K562 (cell line): Measurements from ENCODE around the gene SUFU. TPM values are rescaled to one million over a fixed set of nuclear protein-coding genes. Genes with fewer than 3 reads are reported as not detected.

Source experiments
- ATAC-seq: fragments of 200-7000 bp; cut with Tn5 transposase; 3 replicates; pipeline ENCODE4 v1.9.1; 2020; ENCODE audit warnings: moderate library complexity
- BruUV-seq: library from RNA; stranded (reverse); fragments of 400-500 nt; replicated peaks from 2 replicates; lab custom pipeline; 2021; lab: Mats Ljungman, UMichigan
- CTCF ChIA-PET: fragments of 300-600 bp; formaldehyde crosslinking; extraction: SDS; loops from one replicate; lab custom pipeline; 2021; ENCODE audit warnings: low intra/inter-chr PET ratio; lab: Yijun Ruan, JAX
- POLR2A ChIA-PET: fragments of 300-600, 350-650 bp; sonication (Branson Sonifier 250); formaldehyde crosslinking; extraction: SDS; loops from one replicate; lab custom pipeline; 2021; ENCODE audit warnings: antibody characterized with exemption, inconsistent platforms; lab: Yijun Ruan, JAX
- DNase-seq, 4 experiments: peaks; one replicate each; pipeline versions ENCODE4 v3.0.0 to v3.0.0-alpha.2; 2011 to 2018; ENCODE audit warnings: low spot score in 3 of 4, mixed read lengths in 3 of 4; ENCODE audit errors: extremely low read depth in 1 of 4
- FAIRE-seq: peaks from 2 replicates; lab custom pipeline; 2011; peaks lifted over from hg19 to GRCh38; lab: Jason Lieb, UNC
- H2AFZ ChIP-seq: 2 replicates; pipeline ENCODE4 v1.6.0; 2011; ENCODE audit warnings: low read depth, low read length, control low read depth, inconsistent platforms
- H3K27ac ChIP-seq: fragments of 200-600 bp; 3 replicates; pipeline ENCODE4 v1.8.0; 2011; ENCODE audit warnings: low read depth, mild to moderate bottlenecking, control low read depth, inconsistent platforms, low read length, moderate library complexity, mixed read lengths; ENCODE audit errors: extremely low read depth
- H3K27me3 ChIP-seq, 2 experiments: fragments of 300-600 bp in 1 of 2; 2 replicates in 1 of 2; 3 replicates in 1 of 2; pipeline versions ENCODE4 v1.6.0 to v1.8.0; 2011; ENCODE audit warnings: inconsistent platforms in 2 of 2, low read length in 2 of 2, mild to moderate bottlenecking in 1 of 2, mixed read lengths in 1 of 2, moderate library complexity in 1 of 2; ENCODE audit not compliant: control insufficient read depth in 2 of 2, insufficient read depth in 2 of 2
- H3K36me3 ChIP-seq: fragments of 300-600 bp; 3 replicates; pipeline ENCODE4 v1.8.0; 2011; ENCODE audit warnings: mild to moderate bottlenecking, low read length, inconsistent platforms; ENCODE audit not compliant: control insufficient read depth, insufficient read depth
- H3K4me1 ChIP-seq, 2 experiments: fragments of 200-600 bp in 1 of 2; replicated peaks in 1 of 2; 2 replicates in 1 of 2; 3 replicates in 1 of 2; pipeline versions ENCODE4 v1.5.1 to v1.8.0; 2011; ENCODE audit warnings: inconsistent platforms in 2 of 2, low read length in 2 of 2, mild to moderate bottlenecking in 1 of 2, mixed read lengths in 1 of 2, moderate library complexity in 1 of 2; ENCODE audit not compliant: control insufficient read depth in 2 of 2, insufficient read depth in 2 of 2
- H3K4me2 ChIP-seq: 2 replicates; pipeline ENCODE4 v1.6.1; 2011; ENCODE audit warnings: low read length, control low read depth, inconsistent platforms, mixed read lengths; ENCODE audit not compliant: insufficient read depth
- H3K4me3 ChIP-seq: fragments of 200-600 bp; sonication (generic), shearing (Covaris generic); 2 replicates; pipeline ENCODE4 v1.5.1; 2016; ENCODE audit warnings: control low read depth, inconsistent platforms
- H3K79me2 ChIP-seq: fragments of 200-600 bp; 3 replicates; pipeline ENCODE4 v1.8.0; 2011; ENCODE audit warnings: low read length, inconsistent platforms; ENCODE audit not compliant: control insufficient read depth, insufficient read depth
- H3K9ac ChIP-seq, 2 experiments: 2 replicates each; pipeline versions ENCODE4 v1.6.0 to v1.6.1; 2011; ENCODE audit warnings: low read depth in 2 of 2, low read length in 2 of 2, control low read depth in 1 of 2, inconsistent platforms in 1 of 2, mild to moderate bottlenecking in 1 of 2, mixed read lengths in 1 of 2; ENCODE audit not compliant: insufficient read depth in 1 of 2
- H3K9me1 ChIP-seq: one replicate; pipeline ENCODE4 v1.6.0; 2011; ENCODE audit warnings: inconsistent platforms, mild to moderate bottlenecking, low read length, moderate library complexity; ENCODE audit not compliant: control insufficient read depth, insufficient read depth
- H3K9me3 ChIP-seq: replicated peaks from 2 replicates; pipeline ENCODE4 v1.5.1; 2011; ENCODE audit warnings: low read depth, low read length, inconsistent platforms; ENCODE audit not compliant: control insufficient read depth, insufficient read depth
- H4K20me1 ChIP-seq: replicated peaks from 2 replicates; pipeline ENCODE4 v1.6.1; 2011; ENCODE audit warnings: low read length, inconsistent platforms, mixed read lengths; ENCODE audit not compliant: control insufficient read depth, insufficient read depth
- BMI1 ChIP-seq: fragments of 150-350 bp; IDR thresholded peaks from 2 replicates; pipeline ENCODE4 v1.6.1; 2014; ENCODE audit warnings: low read length
- FOXJ3 ChIP-seq: sonication (generic); formaldehyde crosslinking; IDR thresholded peaks from 2 replicates; pipeline ENCODE4 v1.4.0; 2020; ENCODE audit warnings: mild to moderate bottlenecking, missing genetic modification reagents
- KAT2B ChIP-seq: IDR thresholded peaks from one replicate; pipeline ENCODE4 v1.6.1; 2012; ENCODE audit warnings: low read depth, mild to moderate bottlenecking, control low read depth, inconsistent platforms, low read length, moderate library complexity
- KLF10 ChIP-seq: fragments of 250-450 bp; sonication (Bioruptor Pico); IDR thresholded peaks from 2 replicates; pipeline ENCODE4 v1.6.1; 2021; ENCODE audit warnings: matching md5 sums
- POLR2G ChIP-seq: fragments of 200-400 bp; formaldehyde crosslinking; IDR thresholded peaks from 2 replicates; pipeline ENCODE4 v1.6.1; 2017; ENCODE audit warnings: low read depth, mild to moderate bottlenecking, antibody characterized with exemption, low read length, moderate library complexity
- RBBP5 ChIP-seq: fragments of 200-600 bp; sonication (generic); IDR thresholded peaks from 2 replicates; pipeline ENCODE4 v1.6.1; 2012; ENCODE audit warnings: borderline replicate concordance, mild to moderate bottlenecking, low read length, control low read depth, inconsistent platforms; ENCODE audit not compliant: insufficient read depth, poor library complexity, severe bottlenecking
- SUPT5H ChIP-seq: fragments of 450-650 bp; IDR thresholded peaks from 2 replicates; pipeline ENCODE4 v1.6.1; 2016
- ZNF696 ChIP-seq: fragments of 250-450 bp; sonication (Bioruptor Pico); conservative IDR thresholded peaks from 2 replicates; pipeline ENCODE4 v1.4.0; 2020; ENCODE audit warnings: mild to moderate bottlenecking, moderate library complexity
- WGBS: fragments of 100-300 bp; shearing (Covaris generic); methylation state at CpG from one replicate; pipeline ENCODE4 v1.1.6; 2016; ENCODE audit warnings: low coverage, mixed read lengths; ENCODE audit not compliant: insufficient coverage; ENCODE audit errors: missing lambda C conversion rate; 5-methylcytosine and 5-hydroxymethylcytosine counted together
- in situ Hi-C: fragments of 300-500 bp; cut with MboI; formaldehyde crosslinking; loops from 4 replicates; pipeline ENCODE4 v1.15.0; 2018; ENCODE audit warnings: inconsistent platforms, mixed read lengths
- intact Hi-C: fragments of 100-400 bp; cut with micrococcal nuclease; formaldehyde crosslinking; loops from 2 replicates; pipeline ENCODE4 v1.14.2; 2022
- polyA plus RNA-seq, 8 experiments: library from polyadenylated mRNA; depleted of rRNA in 4 of 8; stranded (reverse) in 5 of 8; unstranded in 3 of 8; fragments of >200 nt; fragmentation: Nextera tagmentation in 2 of 8; fragmentation: Illumina TruSeq in 1 of 8; extraction: Ambion mirVana in 2 of 8; extraction: Trizol in 1 of 8; gene quantifications; 2 replicates each; pipeline versions ENCODE4 v1.2.1 to v1.2.3, GENCODE V29; 2011 to 2014; ENCODE audit warnings: inconsistent platforms in 1 of 8, missing spikeins in 1 of 8
- total RNA-seq, 7 experiments: library from RNA; depleted of rRNA in 6 of 7; stranded (reverse); fragments of >200 nt in 6 of 7; fragmentation: Illumina TruSeq in 2 of 7; extraction: Trizol in 2 of 7; gene quantifications; 2 replicates each; pipeline versions ENCODE4 v1.2.1 to v1.2.3, GENCODE V29; 2011 to 2021; ENCODE audit warnings: low replicate concordance in 1 of 7

SUFU gene
- total and polyA plus RNA-seq, 9 of the 15 experiments (the other 6 are each of a cell fraction or from before 2014, with no cell fraction given), result 0.59 to 6.3 (median 0.82) TPM

DNA sequence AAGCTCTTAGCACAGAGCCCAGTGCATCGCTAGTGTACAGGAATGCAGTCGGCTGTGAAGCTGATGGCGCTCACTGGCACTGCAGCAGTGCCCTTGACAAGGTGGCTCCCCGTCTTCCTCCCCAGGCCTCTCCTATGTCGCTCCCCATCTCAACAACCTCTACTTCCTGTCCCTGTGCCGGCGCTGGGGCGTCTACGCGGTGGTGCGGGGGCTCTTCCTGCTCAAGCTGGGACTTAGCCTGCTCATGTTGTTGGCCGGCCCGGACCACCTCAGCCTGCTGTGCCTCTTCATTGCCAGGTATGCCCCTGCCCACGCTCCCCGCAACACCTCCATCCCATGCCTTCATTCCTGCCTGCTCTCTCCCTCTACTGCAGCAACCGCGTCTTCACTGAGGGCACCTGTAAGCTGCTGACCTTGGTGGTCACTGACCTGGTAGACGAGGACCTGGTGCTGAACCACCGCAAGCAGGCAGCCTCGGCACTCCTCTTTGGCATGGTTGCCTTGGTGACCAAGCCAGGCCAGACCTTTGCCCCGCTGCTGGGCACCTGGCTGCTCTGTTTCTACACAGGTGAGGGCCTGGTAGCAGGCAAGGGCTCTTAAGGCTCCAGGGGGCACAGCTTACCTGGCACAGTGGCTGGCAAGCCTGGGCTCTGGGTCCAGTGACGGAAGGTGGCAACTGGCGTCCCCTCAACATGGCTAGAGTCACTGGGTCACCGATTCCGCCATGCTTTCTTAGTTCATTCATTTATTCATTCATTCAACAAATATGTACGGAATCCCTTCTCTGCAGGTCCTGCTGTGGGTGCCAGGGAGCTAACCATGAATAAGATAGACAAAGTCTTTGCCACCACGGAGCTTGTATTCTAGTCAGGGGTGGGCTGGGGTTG, 30.1 kb upstream of the SUFU start:
- Histone ChIP-seq H3K4me3 (no peak overlapping the region), H3K9ac (no peak overlapping the region; a peak in 1 of 4 replicates), H3K27ac (no peak overlapping the region), H3K27me3 (no peaks in the 10 kb centered on the region), H3K36me3 (0 out of 3 replicates have a peak, but pooled peaks cover 4% of the 10 kb centered on the region), H2AFZ (no peak overlapping the region), H3K4me2 (no peak overlapping the region), H3K9me3 (no peaks in the 10 kb centered on the region), H3K4me1 (peaks cover under 1 to 8% of the 10 kb centered on the region in 2 experiments; a peak in 4 of 5 replicates), H4K20me1 (no peaks in the 10 kb centered on the region), H3K9me1 (no peaks in the 10 kb centered on the region), H3K79me2 (no peaks in the 10 kb centered on the region)
- no peak for FAIRE-seq
- BruUV-seq, result no TSS peak
- DNase-seq, result no peak
- CTCF ChIA-PET, result no interaction called here
- in situ Hi-C loops, result no loop called here
- TF ChIP-seq POLR2G (peak; percentile 25; the same call in 1 of the 2 replicates), RBBP5 (no peak), ZNF696 (CRISPR knock-in tag) (no peak), BMI1 (no peak), KAT2B (no peak), FOXJ3 (CRISPR knock-in tag) (no peak), KLF10 (CRISPR knock-in tag) (no peak), SUPT5H (no peak)
- WGBS, result 88% methylated on average over 17 of the region's 27 CpGs
- no peak for ATAC-seq
- POLR2A ChIA-PET, result interaction anchor here (0.6 to 2.1 kb wide), 3 partner anchors 11 to 319 kb away, joined by 3 to 7 read pairs (median 5); no protein-coding TSS in a partner anchor
- intact Hi-C loops, result no loop called here
